Effector memory CD4-positive, alpha-beta T cell (primary cell): ENCODE measurements around the gene ARHGAP24.

Experiments
- DNase-seq, 3 donors: peaks; one replicate each; pipeline ENCODE4 v3.0.0-alpha.2; 2020
- H3K27ac ChIP-seq: 2 replicates; pipeline ENCODE4 v1.7.0; 2013; ENCODE audit warnings: mild to moderate bottlenecking, low read length, moderate library complexity; ENCODE audit not compliant: insufficient read depth, poor library complexity, severe bottlenecking
- H3K27me3 ChIP-seq: replicated peaks from 2 replicates; pipeline ENCODE4 v1.7.0; 2013; ENCODE audit warnings: mild to moderate bottlenecking, low read length; ENCODE audit not compliant: insufficient read depth, control insufficient read depth, poor library complexity, severe bottlenecking
- H3K36me3 ChIP-seq: 2 replicates; pipeline ENCODE4 v1.7.0; 2013; ENCODE audit warnings: mild to moderate bottlenecking, low read length, moderate library complexity; ENCODE audit not compliant: control insufficient read depth, insufficient read depth
- H3K4me1 ChIP-seq: 2 replicates; pipeline ENCODE4 v1.7.0; 2013; ENCODE audit warnings: low read length, mild to moderate bottlenecking; ENCODE audit not compliant: control insufficient read depth, insufficient read depth, poor library complexity, severe bottlenecking
- H3K4me3 ChIP-seq: 2 replicates; pipeline ENCODE4 v1.7.0; 2013; ENCODE audit warnings: low read length, low read depth, mild to moderate bottlenecking; ENCODE audit not compliant: insufficient read depth, poor library complexity, severe bottlenecking
- H3K9me3 ChIP-seq: 2 replicates; pipeline ENCODE4 v1.7.0; 2013; ENCODE audit warnings: mild to moderate bottlenecking, low read length, moderate library complexity; ENCODE audit not compliant: control insufficient read depth

The ARHGAP24 gene

GRCh38 chr4:85448906-85449890 lies 25.8 kb upstream of the ARHGAP24 start:
- no peak overlapping the region for H3K4me3 ChIP-seq

GRCh38 chr4:85452058-85452731 lies 22.8 kb upstream of the ARHGAP24 start:
- no peak overlapping the region for H3K27ac ChIP-seq
- no peaks in the 10 kb centered on the region for H3K27me3 ChIP-seq
- no peaks in the 10 kb centered on the region for H3K9me3 ChIP-seq
- H3K4me1 ChIP-seq = no peaks in the 10 kb centered on the region
- no peak overlapping the region for H3K4me3 ChIP-seq
- no peak for DNase-seq
- H3K36me3 ChIP-seq = no peaks in the 10 kb centered on the region

More at GRCh38 chr4:85448906-85449890, 25.8 kb upstream of the ARHGAP24 start:
- H3K27ac ChIP-seq = no peak overlapping the region
- no peaks in the 10 kb centered on the region for H3K27me3 ChIP-seq
- no peaks in the 10 kb centered on the region for H3K4me1 ChIP-seq
- no peak for DNase-seq
- no peaks in the 10 kb centered on the region for H3K9me3 ChIP-seq
- H3K36me3 ChIP-seq = no peaks in the 10 kb centered on the region

GRCh38 chr4:85455942-85456341 lies 19.0 kb upstream of the ARHGAP24 start:
- H3K27me3 ChIP-seq = no peaks in the 10 kb centered on the region
- H3K4me1 ChIP-seq = no peaks in the 10 kb centered on the region
- no peak overlapping the region for H3K27ac ChIP-seq
- H3K36me3 ChIP-seq = no peaks in the 10 kb centered on the region
- H3K4me3 ChIP-seq = no peak overlapping the region
- no peak for DNase-seq
- H3K9me3 ChIP-seq = no peaks in the 10 kb centered on the region

- no peak for DNase-seq
- Histone ChIP-seq H3K27ac (no peak overlapping the region), H3K27me3 (no peaks in the 10 kb centered on the region), H3K9me3 (no peaks in the 10 kb centered on the region), H3K4me1 (no peaks in the 10 kb centered on the region), H3K36me3 (no peaks in the 10 kb centered on the region), H3K4me3 (no peak overlapping the region)
Measured at GRCh38 chr4:85457752-85458467, 17.0 kb upstream of the ARHGAP24 start.

- Histone ChIP-seq H3K4me1 (no peaks in the 10 kb centered on the region), H3K27me3 (no peaks in the 10 kb centered on the region), H3K9me3 (no peaks in the 10 kb centered on the region), H3K27ac (no peak overlapping the region), H3K36me3 (no peaks in the 10 kb centered on the region), H3K4me3 (no peak overlapping the region)
- DNase-seq = no peak
Measured at GRCh38 chr4:85459736-85460135, 15.2 kb upstream of the ARHGAP24 start.

GRCh38 chr4:85474356-85474755 lies 594 bp upstream of the ARHGAP24 start:
- H3K27ac ChIP-seq = no peak overlapping the region
- DNase-seq = no peak
- no peaks in the 10 kb centered on the region for H3K9me3 ChIP-seq
- H3K4me3 ChIP-seq = no peak overlapping the region
- no peaks in the 10 kb centered on the region for H3K27me3 ChIP-seq
- no peaks in the 10 kb centered on the region for H3K36me3 ChIP-seq
- H3K4me1 ChIP-seq = no peaks in the 10 kb centered on the region

GRCh38 chr4:85475631-85476233 lies 782 bp downstream of the ARHGAP24 start:
- Histone ChIP-seq H3K27me3 (no peaks in the 10 kb centered on the region), H3K27ac (no peak overlapping the region), H3K4me3 (no peak overlapping the region), H3K4me1 (no peaks in the 10 kb centered on the region), H3K36me3 (no peaks in the 10 kb centered on the region), H3K9me3 (no peaks in the 10 kb centered on the region)
- DNase-seq = no peak

GRCh38 chr4:85476381-85476780 lies 1.4 kb downstream of the ARHGAP24 start:
- DNase-seq = no peak
- H3K4me3 ChIP-seq = no peak overlapping the region
- H3K27ac ChIP-seq = no peak overlapping the region

GRCh38 chr4:85477534-85477933 lies 2.6 kb downstream of the ARHGAP24 start:
- no peaks in the 10 kb centered on the region for H3K4me1 ChIP-seq
- H3K27me3 ChIP-seq = no peaks in the 10 kb centered on the region
- H3K4me3 ChIP-seq = no peak overlapping the region
- no peak for DNase-seq
- no peak overlapping the region for H3K27ac ChIP-seq
- no peaks in the 10 kb centered on the region for H3K9me3 ChIP-seq
- no peaks in the 10 kb centered on the region for H3K36me3 ChIP-seq

More at GRCh38 chr4:85476381-85476780, 1.4 kb downstream of the ARHGAP24 start:
- H3K4me1 ChIP-seq = no peaks in the 10 kb centered on the region
- H3K36me3 ChIP-seq = no peaks in the 10 kb centered on the region
- no peaks in the 10 kb centered on the region for H3K27me3 ChIP-seq
- no peaks in the 10 kb centered on the region for H3K9me3 ChIP-seq
